Esophagus squamous epithelium (tissue), 5 donors: ENCODE data around the gene ETV6. TPM values are rescaled to one million over a fixed set of nuclear protein-coding genes. Genes with fewer than 3 reads are reported as not detected.

Source experiments
- DNase-seq: peaks from one replicate; lab custom pipeline; 2025; lab: John Stamatoyannopoulos, UW
- H3K27ac ChIP-seq, 4 donors: fragments of 200-600 bp; sonication (generic); one replicate each; pipeline ENCODE4 v1.5.1; 2016 to 2019; ENCODE audit warnings: mild to moderate bottlenecking in 1 of 4
- H3K27me3 ChIP-seq, 4 donors: fragments of 200-600 bp; sonication (generic); 1 replicate in 3 of 4; 2 replicates in 1 of 4; pipeline versions ENCODE4 v1.5.1 to v1.6.0; 2017 to 2021; ENCODE audit warnings: antibody characterized with exemption in 1 of 4
- H3K36me3 ChIP-seq, 3 donors: fragments of 200-600 bp; sonication (generic); one replicate each; pipeline ENCODE4 v1.5.1; 2016 to 2019
- H3K4me1 ChIP-seq, 3 donors: fragments of 200-600 bp; sonication (generic); one replicate each; pipeline ENCODE4 v1.5.1; 2017 to 2019
- H3K4me3 ChIP-seq, 4 donors: fragments of 200-600 bp; sonication (generic); 1 replicate in 3 of 4; 2 replicates in 1 of 4; pipeline ENCODE4 v1.5.1; 2016 to 2019; ENCODE audit warnings: mild to moderate bottlenecking in 2 of 4, moderate library complexity in 1 of 4
- H3K9me3 ChIP-seq, 3 donors: fragments of 200-600 bp; sonication (generic); one replicate each; pipeline ENCODE4 v1.5.1; 2016 to 2019
- CTCF ChIP-seq, 6 experiments: fragments of 450-650 bp in 4 of 6; fragments of 200-600 bp in 2 of 6; sonication (generic) in 2 of 6; IDR thresholded peaks; one replicate each; pipeline ENCODE4 v1.5.1; 2016 to 2019; ENCODE audit warnings: antibody characterized with exemption in 6 of 6, mild to moderate bottlenecking in 4 of 6, moderate library complexity in 4 of 6
- POLR2A ChIP-seq, 4 donors: fragments of 450-650 bp; IDR thresholded peaks; one replicate each; pipeline ENCODE4 v1.6.1; 2017; ENCODE audit warnings: antibody characterized with exemption in 4 of 4, mild to moderate bottlenecking in 4 of 4, moderate library complexity in 3 of 4
- WGBS, 2 donors: methylation state at CpG; one replicate each; pipeline ENCODE4 v1.1.5; 2018; 5-methylcytosine and 5-hydroxymethylcytosine counted together
- intact Hi-C: fragments of 100-400 bp; cut with DNase I; formaldehyde crosslinking; loops from one replicate; pipeline ENCODE4 v1.15.0; 2022
- total RNA-seq, 4 donors: library from RNA; depleted of rRNA; stranded (reverse); fragments of >200 nt; gene quantifications; one replicate each; pipeline ENCODE4 v1.1.0, GENCODE V29; 2016
- donor health status: DM: yes; HTN: yes; CAD: no.

Gene ETV6
- total RNA-seq, 4 donors from 2014 or later: 11.3 to 17.3 (median 13.8) TPM

- intact Hi-C loops: no loop called here
- H3K4me1 ChIP-seq: peaks cover 6 to 67% (median 16%) of the 10 kb centered on the region in 3 donors
- WGBS, 2 donors: 60 to 83% methylated on average over 2 of the region's 2 CpGs
- H3K36me3 ChIP-seq: peaks cover 0 to 53% (median 0%) of the 10 kb centered on the region in 3 donors
- no peak overlapping the region for H3K4me3 ChIP-seq
- TF ChIP-seq CTCF (IDR thresholded peaks at IDR 0.05): no peak
- no peak for TF ChIP-seq POLR2A (IDR thresholded peaks at IDR 0.05)
- DNase-seq: no peak
- H3K27me3 ChIP-seq: no peaks in the 10 kb centered on the region
- H3K27ac ChIP-seq: peak overlapping the region; percentile 6 to 84 (median 78)
- no peaks in the 10 kb centered on the region for H3K9me3 ChIP-seq
Observed at GRCh38 chr12:11756022-11756421, 106.5 kb downstream of the ETV6 start.

GRCh38 chr12:11756523-11756922 lies 107.0 kb downstream of the ETV6 start:
- intact Hi-C loops: no loop called here
- DNase-seq: no peak

GRCh38 chr12:11757095-11757494 lies 107.6 kb downstream of the ETV6 start:
- TF ChIP-seq POLR2A (IDR thresholded peaks at IDR 0.05): no peak
- TF ChIP-seq CTCF (IDR thresholded peaks at IDR 0.05): no peak
- no peaks in the 10 kb centered on the region for H3K9me3 ChIP-seq
- no peaks in the 10 kb centered on the region for H3K27me3 ChIP-seq
- H3K36me3 ChIP-seq: peaks cover 0 to 53% (median 0%) of the 10 kb centered on the region in 3 donors
- intact Hi-C loops: no loop called here
- DNase-seq: no peak
- H3K4me3 ChIP-seq: no peak overlapping the region
- peak overlapping the region; percentile 64 to 84 (median 78) for H3K27ac ChIP-seq
- WGBS, 2 donors: 78 to 86% methylated on average over 7 of the region's 7 CpGs
- peaks cover 6 to 70% (median 17%) of the 10 kb centered on the region in 3 donors for H3K4me1 ChIP-seq

More at GRCh38 chr12:11756523-11756922, 107.0 kb downstream of the ETV6 start:
- Histone ChIP-seq H3K27me3 (no peaks in the 10 kb centered on the region), H3K4me3 (no peak overlapping the region), H3K9me3 (no peaks in the 10 kb centered on the region), H3K4me1 (peaks cover 6 to 67% (median 16%) of the 10 kb centered on the region in 3 donors), H3K36me3 (peaks cover 0 to 53% (median 0%) of the 10 kb centered on the region in 3 donors), H3K27ac (peak overlapping the region; percentile 6 to 84 (median 78))
- WGBS, 2 donors: 82 to 83% methylated on average over 4 to 6 of the region's 6 CpGs
- TF ChIP-seq POLR2A (IDR thresholded peaks at IDR 0.05) (no peak), CTCF (IDR thresholded peaks at IDR 0.05) (no peak)

- H3K4me1 ChIP-seq: peaks cover 6 to 70% (median 21%) of the 10 kb centered on the region in 3 donors
- no peak overlapping the region for H3K4me3 ChIP-seq
- 80 to 94% methylated on average over 6 of the region's 6 CpGs for WGBS, 2 donors
- peaks cover 0 to 50% (median 0%) of the 10 kb centered on the region in 3 donors for H3K36me3 ChIP-seq
- no peaks in the 10 kb centered on the region for H3K9me3 ChIP-seq
- intact Hi-C loops: no loop called here
- peak overlapping the region; percentile 64 to 90 (median 83) for H3K27ac ChIP-seq
- no peak for TF ChIP-seq CTCF (IDR thresholded peaks at IDR 0.05)
- no peak for TF ChIP-seq POLR2A (IDR thresholded peaks at IDR 0.05)
- H3K27me3 ChIP-seq: no peaks in the 10 kb centered on the region
- no peak for DNase-seq
Observed at GRCh38 chr12:11757531-11757930, 108.1 kb downstream of the ETV6 start.

GRCh38 chr12:11758087-11758486 lies 108.6 kb downstream of the ETV6 start:
- Histone ChIP-seq H3K9me3 (no peaks in the 10 kb centered on the region), H3K27me3 (no peaks in the 10 kb centered on the region), H3K27ac (peak overlapping the region; percentile 64 to 90 (median 83)), H3K4me1 (peaks cover 10 to 70% (median 21%) of the 10 kb centered on the region in 3 donors), H3K4me3 (no peak overlapping the region), H3K36me3 (peaks cover 0 to 44% (median 0%) of the 10 kb centered on the region in 3 donors)
- 70 to 76% methylated on average over 3 to 4 of the region's 4 CpGs for WGBS, 2 donors
- TF ChIP-seq POLR2A (IDR thresholded peaks at IDR 0.05) (no peak), CTCF (IDR thresholded peaks at IDR 0.05) (no peak)
- intact Hi-C loops: no loop called here
- DNase-seq: no peak
